Smooth muscle cell (in vitro differentiated cells): ENCODE data around the gene FANCI. TPM values are rescaled to one million over a fixed set of nuclear protein-coding genes. Genes with fewer than 3 reads are reported as not detected.
A peak's percentile ranks its signal among the peaks of the same experiment; 100 is the strongest.

Experiments used
- DNase-seq: peaks from one replicate; lab custom pipeline; 2025; ENCODE audit not compliant: unreplicated experiment; lab: John Stamatoyannopoulos, UW
- H2AFZ ChIP-seq: fragments of 200-600 bp; sonication (generic); 2 replicates; pipeline ENCODE4 v1.6.0; 2016; ENCODE audit warnings: antibody characterized with exemption, low read depth, mild to moderate bottlenecking
- H3F3A ChIP-seq: fragments of 200-600 bp; sonication (generic); 2 replicates; pipeline ENCODE4 v1.6.0; 2017; ENCODE audit warnings: antibody characterized with exemption, low read depth
- H3K27ac ChIP-seq: fragments of 200-600 bp; sonication (generic); 2 replicates; pipeline ENCODE4 v1.5.1; 2016; ENCODE audit warnings: low read depth, mild to moderate bottlenecking
- H3K27me3 ChIP-seq: fragments of 200-600 bp; sonication (generic); 2 replicates; pipeline ENCODE4 v1.6.1; 2016; ENCODE audit warnings: low read depth, mild to moderate bottlenecking
- H3K36me3 ChIP-seq: fragments of 200-600 bp; sonication (generic); 2 replicates; pipeline ENCODE4 v1.5.1; 2016; ENCODE audit warnings: low read depth
- H3K4me1 ChIP-seq: fragments of 200-600 bp; sonication (generic); 2 replicates; pipeline ENCODE4 v1.5.1; 2016; ENCODE audit warnings: low read depth
- H3K4me2 ChIP-seq: fragments of 200-600 bp; sonication (generic); 2 replicates; pipeline ENCODE4 v1.6.0; 2016; ENCODE audit warnings: mild to moderate bottlenecking
- H3K4me3 ChIP-seq: fragments of 200-600 bp; sonication (generic); 2 replicates; pipeline ENCODE4 v1.5.1; 2016; ENCODE audit warnings: mild to moderate bottlenecking
- H3K79me2 ChIP-seq: fragments of 200-600 bp; sonication (generic); 2 replicates; pipeline ENCODE4 v1.6.0; 2016; ENCODE audit warnings: low read depth, mild to moderate bottlenecking
- H3K9ac ChIP-seq: fragments of 200-600 bp; sonication (generic); 2 replicates; pipeline ENCODE4 v1.6.0; 2016; ENCODE audit warnings: low read depth
- H3K9me3 ChIP-seq: fragments of 200-600 bp; sonication (generic); replicated peaks from 2 replicates; pipeline ENCODE4 v1.5.1; 2016; ENCODE audit warnings: low read depth
- H4K20me1 ChIP-seq: fragments of 200-600 bp; sonication (generic); 2 replicates; pipeline ENCODE4 v1.6.0; 2016; ENCODE audit warnings: low read depth
- CTCF ChIP-seq: fragments of 200-600 bp; sonication (generic); IDR thresholded peaks from 2 replicates; pipeline ENCODE4 v1.5.1; 2017; ENCODE audit warnings: borderline replicate concordance, mild to moderate bottlenecking, antibody characterized with exemption; ENCODE audit not compliant: insufficient read depth, poor library complexity, severe bottlenecking
- WGBS: methylation state at CpG from one replicate; pipeline ENCODE4 v1.1.7; 2016; ENCODE audit warnings: low lambda C conversion rate; 5-methylcytosine and 5-hydroxymethylcytosine counted together
- polyA plus RNA-seq: library from polyadenylated mRNA; unstranded; fragments of >200 nt; fragmentation: Nextera tagmentation; extraction: Ambion mirVana; gene quantifications from 2 replicates; pipeline ENCODE4 v1.2.1, GENCODE V29; 2016
- total RNA-seq: library from RNA; depleted of rRNA; stranded (reverse); fragments of >200 nt; gene quantifications from 2 replicates; pipeline ENCODE4 v1.2.3, GENCODE V29; 2014

The FANCI gene
- total and polyA plus RNA-seq, 2 experiments from 2014 or later: 7.0 to 13.8 TPM

GRCh38 chr15:89206908-89207331, 36.9 kb upstream of the FANCI start:
- Histone ChIP-seq H3K27ac (no peak overlapping the region), H3K4me2 (peak overlapping the region; percentile 43), H3K9ac (no peak overlapping the region), H2AFZ (no peak overlapping the region), H3K79me2 (no peaks in the 10 kb centered on the region), H3K36me3 (no peaks in the 10 kb centered on the region), H3K27me3 (no peaks in the 10 kb centered on the region), H4K20me1 (no peaks in the 10 kb centered on the region), H3F3A (no peaks in the 10 kb centered on the region), H3K4me1 (no peaks in the 10 kb centered on the region), H3K9me3 (no peaks in the 10 kb centered on the region), H3K4me3 (no peak overlapping the region)
- peak; percentile 34 for DNase-seq
- peak; percentile 98 for TF ChIP-seq CTCF
- 14% methylated on average over 13 of the region's 14 CpGs for WGBS

GRCh38 chr15:89208256-89208655, 35.5 kb upstream of the FANCI start:
- no peak for DNase-seq
- H3K9me3 ChIP-seq: no peaks in the 10 kb centered on the region

GRCh38 chr15:89209057-89209456, 34.7 kb upstream of the FANCI start:
- WGBS: 64% methylated on average over 1 of the region's 1 CpG
- Histone ChIP-seq H3K4me2 (no peak overlapping the region), H3K79me2 (no peaks in the 10 kb centered on the region), H3K27me3 (no peaks in the 10 kb centered on the region), H3F3A (no peaks in the 10 kb centered on the region), H3K27ac (no peak overlapping the region), H2AFZ (no peak overlapping the region), H3K4me1 (no peaks in the 10 kb centered on the region), H3K9ac (no peak overlapping the region), H3K4me3 (no peak overlapping the region), H3K9me3 (no peaks in the 10 kb centered on the region), H3K36me3 (no peaks in the 10 kb centered on the region), H4K20me1 (no peaks in the 10 kb centered on the region)
- DNase-seq: no peak
- no peak for TF ChIP-seq CTCF

More at GRCh38 chr15:89208256-89208655, 35.5 kb upstream of the FANCI start:
- Histone ChIP-seq H3K27ac (no peak overlapping the region), H3K36me3 (no peaks in the 10 kb centered on the region), H3K4me3 (no peak overlapping the region), H3K4me1 (no peaks in the 10 kb centered on the region), H3K4me2 (no peak overlapping the region), H3K9ac (no peak overlapping the region), H3F3A (no peaks in the 10 kb centered on the region), H2AFZ (no peak overlapping the region), H3K27me3 (no peaks in the 10 kb centered on the region), H3K79me2 (no peaks in the 10 kb centered on the region), H4K20me1 (no peaks in the 10 kb centered on the region)
- TF ChIP-seq CTCF: no peak

- no peak for TF ChIP-seq CTCF
- no peaks in the 10 kb centered on the region for H3K36me3 ChIP-seq
- no peak for DNase-seq
- no peaks in the 10 kb centered on the region for H3F3A ChIP-seq
- no peaks in the 10 kb centered on the region for H3K27me3 ChIP-seq
- H3K4me3 ChIP-seq: no peak overlapping the region
- no peak overlapping the region for H3K4me2 ChIP-seq
- no peak overlapping the region for H3K27ac ChIP-seq
- no peaks in the 10 kb centered on the region for H3K79me2 ChIP-seq
- H3K9me3 ChIP-seq: no peaks in the 10 kb centered on the region
- H2AFZ ChIP-seq: no peak overlapping the region
- H4K20me1 ChIP-seq: no peaks in the 10 kb centered on the region
- no peak overlapping the region for H3K9ac ChIP-seq
- WGBS: 80% methylated on average over 5 of the region's 5 CpGs
- no peaks in the 10 kb centered on the region for H3K4me1 ChIP-seq
Measured at GRCh38 chr15:89211678-89212170, 32.1 kb upstream of the FANCI start.
